Gastroesophageal sphincter (tissue), 3 donors: ENCODE measurements around the gene FOXP4.

Source experiments
- CTCF ChIP-seq, 4 experiments: fragments of 200-600 bp in 2 of 4; fragments of 450-650 bp in 2 of 4; sonication (generic) in 1 of 4; IDR thresholded peaks; one replicate each; pipeline ENCODE4 v1.5.1; 2017 to 2019; ENCODE audit warnings: antibody characterized with exemption in 4 of 4, mild to moderate bottlenecking in 2 of 4, moderate library complexity in 2 of 4
- POLR2A ChIP-seq, 2 donors: fragments of 450-650 bp; IDR thresholded peaks; one replicate each; pipeline ENCODE4 v1.6.1; 2017; ENCODE audit warnings: antibody characterized with exemption in 2 of 2, mild to moderate bottlenecking in 2 of 2, moderate library complexity in 1 of 2

GRCh38 chr6:41555326-41556300 lies 9.4 kb downstream of the FOXP4 start:
- TF ChIP-seq CTCF (IDR thresholded peaks at IDR 0.05) (no peak), POLR2A (IDR thresholded peaks at IDR 0.05) (no peak)
